Nephron progenitor cell (in vitro differentiated cells): ENCODE measurements around the gene EFNA5.

ENCODE experiments used
- DNase-seq: peaks from one replicate; pipeline ENCODE4 v3.0.0; 2021
- H3K27ac Mint-ChIP-seq: 2 replicates; pipeline ENCODE4 v1.8.0; 2021; ENCODE audit warnings: mild to moderate bottlenecking, moderate library complexity, mixed read lengths
- H3K27me3 Mint-ChIP-seq: 2 replicates; pipeline ENCODE4 v1.8.0; 2021; ENCODE audit warnings: mild to moderate bottlenecking, low read depth, mixed read lengths; ENCODE audit not compliant: poor library complexity
- H3K36me3 Mint-ChIP-seq: 2 replicates; pipeline ENCODE4 v1.8.0; 2021; ENCODE audit warnings: low read depth, mixed read lengths
- H3K4me1 Mint-ChIP-seq: 2 replicates; pipeline ENCODE4 v1.8.0; 2021; ENCODE audit warnings: mixed read lengths
- H3K4me3 Mint-ChIP-seq: 2 replicates; pipeline ENCODE4 v1.8.0; 2021; ENCODE audit warnings: mild to moderate bottlenecking, moderate library complexity, mixed read lengths
- H3K9me3 Mint-ChIP-seq: 2 replicates; pipeline ENCODE4 v1.8.0; 2021; ENCODE audit warnings: mild to moderate bottlenecking, moderate library complexity, mixed read lengths
- CTCF ChIP-seq: fragments of 200-600 bp; sonication (generic); IDR thresholded peaks from 2 replicates; pipeline ENCODE4 v1.5.0; 2021; ENCODE audit warnings: antibody characterized with exemption

Gene EFNA5

GRCh38 chr5:107548477-107548876 is 122.3 kb downstream of the EFNA5 start:
- TF ChIP-seq CTCF: no peak
- peaks cover 34% of the 10 kb centered on the region for H3K4me1 Mint-ChIP-seq
- no peaks in the 10 kb centered on the region for H3K36me3 Mint-ChIP-seq
- H3K27me3 Mint-ChIP-seq: no peaks in the 10 kb centered on the region
- no peak overlapping the region for H3K4me3 Mint-ChIP-seq
- H3K27ac Mint-ChIP-seq: no peak overlapping the region
- no peaks in the 10 kb centered on the region for H3K9me3 Mint-ChIP-seq
- DNase-seq: no peak

- no peaks in the 10 kb centered on the region for H3K9me3 Mint-ChIP-seq
- no peak for DNase-seq
- no peak for TF ChIP-seq CTCF
- H3K27me3 Mint-ChIP-seq: no peaks in the 10 kb centered on the region
- no peak overlapping the region for H3K27ac Mint-ChIP-seq
- no peaks in the 10 kb centered on the region for H3K36me3 Mint-ChIP-seq
- H3K4me1 Mint-ChIP-seq: peaks cover 37% of the 10 kb centered on the region
- no peak overlapping the region for H3K4me3 Mint-ChIP-seq
Measured at GRCh38 chr5:107546719-107547118, 124.0 kb downstream of the EFNA5 start.

- no peak overlapping the region for H3K27ac Mint-ChIP-seq
- TF ChIP-seq CTCF: no peak
- H3K36me3 Mint-ChIP-seq: no peaks in the 10 kb centered on the region
- no peaks in the 10 kb centered on the region for H3K27me3 Mint-ChIP-seq
- no peak overlapping the region for H3K4me3 Mint-ChIP-seq
- H3K4me1 Mint-ChIP-seq: peaks cover 37% of the 10 kb centered on the region
- no peaks in the 10 kb centered on the region for H3K9me3 Mint-ChIP-seq
- no peak for DNase-seq
Measured at GRCh38 chr5:107545486-107545885, 125.3 kb downstream of the EFNA5 start.

GRCh38 chr5:107544967-107545366 is 125.8 kb downstream of the EFNA5 start:
- H3K27ac Mint-ChIP-seq: no peak overlapping the region
- no peak for TF ChIP-seq CTCF
- peaks cover 40% of the 10 kb centered on the region for H3K4me1 Mint-ChIP-seq
- DNase-seq: no peak
- no peaks in the 10 kb centered on the region for H3K9me3 Mint-ChIP-seq
- no peak overlapping the region for H3K4me3 Mint-ChIP-seq
- H3K36me3 Mint-ChIP-seq: no peaks in the 10 kb centered on the region
- no peaks in the 10 kb centered on the region for H3K27me3 Mint-ChIP-seq

GRCh38 chr5:107544476-107544875 is 126.3 kb downstream of the EFNA5 start:
- DNase-seq: no peak
- no peaks in the 10 kb centered on the region for H3K9me3 Mint-ChIP-seq
- no peaks in the 10 kb centered on the region for H3K36me3 Mint-ChIP-seq
- H3K4me1 Mint-ChIP-seq: peaks cover 45% of the 10 kb centered on the region
- no peak overlapping the region for H3K27ac Mint-ChIP-seq
- TF ChIP-seq CTCF: no peak
- no peak overlapping the region for H3K4me3 Mint-ChIP-seq
- H3K27me3 Mint-ChIP-seq: no peaks in the 10 kb centered on the region

GRCh38 chr5:107543868-107544267 is 126.9 kb downstream of the EFNA5 start:
- Mint-ChIP-seq H3K4me3 (no peak overlapping the region), H3K4me1 (peaks cover 51% of the 10 kb centered on the region), H3K27ac (no peak overlapping the region)

More at GRCh38 chr5:107543868-107544267, 126.9 kb downstream of the EFNA5 start:
- H3K27me3 Mint-ChIP-seq: no peaks in the 10 kb centered on the region
- H3K9me3 Mint-ChIP-seq: no peaks in the 10 kb centered on the region
- no peak for TF ChIP-seq CTCF
- H3K36me3 Mint-ChIP-seq: no peaks in the 10 kb centered on the region
- no peak for DNase-seq
